Measurements from ENCODE around the gene ELMO1. TPM values are rescaled to one million over a fixed set of nuclear protein-coding genes. Genes with fewer than 3 reads are reported as not detected.

Gene ELMO1
- total and polyA plus RNA-seq, 2 of the 13 experiments (the other 11 are each of a cell fraction or from before 2014, with no cell fraction given) = 0.11 to 0.17 TPM

DNA sequence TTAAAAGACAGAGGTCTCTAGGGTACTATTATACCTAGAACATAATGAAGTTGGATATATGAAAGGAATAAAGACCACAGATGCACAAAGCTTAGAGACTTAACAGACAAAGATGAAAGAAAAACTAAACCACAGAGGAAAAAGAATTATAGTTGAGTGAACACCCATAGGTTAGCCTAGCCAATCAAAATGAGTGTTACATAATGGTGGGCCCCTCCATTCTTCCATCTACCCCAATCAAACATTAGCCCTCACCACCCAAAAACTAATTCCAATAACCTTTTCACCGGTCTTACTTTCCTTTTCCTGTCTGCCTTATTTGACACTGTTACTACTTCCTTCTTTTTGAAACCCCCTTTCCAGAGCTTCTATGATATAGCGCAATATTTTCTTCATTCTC, 130.1 kb downstream of the ELMO1 start (continued):
- TF ChIP-seq GABPA (IDR thresholded peaks at IDR 0.05; ENCODE audit: low read depth, low read length) (no peak), GABPA (CRISPR knock-in tag; IDR thresholded peaks at IDR 0.05; ENCODE audit: low read depth) (no peak), ERF (CRISPR knock-in tag; IDR thresholded peaks at IDR 0.05) (no peak), ZNF841 (CRISPR knock-in tag; IDR thresholded peaks at IDR 0.05; ENCODE audit: borderline replicate concordance) (no peak), ZNF484 (CRISPR knock-in tag; IDR thresholded peaks at IDR 0.05; ENCODE audit: borderline replicate concordance, low read depth) (no peak)

DNA sequence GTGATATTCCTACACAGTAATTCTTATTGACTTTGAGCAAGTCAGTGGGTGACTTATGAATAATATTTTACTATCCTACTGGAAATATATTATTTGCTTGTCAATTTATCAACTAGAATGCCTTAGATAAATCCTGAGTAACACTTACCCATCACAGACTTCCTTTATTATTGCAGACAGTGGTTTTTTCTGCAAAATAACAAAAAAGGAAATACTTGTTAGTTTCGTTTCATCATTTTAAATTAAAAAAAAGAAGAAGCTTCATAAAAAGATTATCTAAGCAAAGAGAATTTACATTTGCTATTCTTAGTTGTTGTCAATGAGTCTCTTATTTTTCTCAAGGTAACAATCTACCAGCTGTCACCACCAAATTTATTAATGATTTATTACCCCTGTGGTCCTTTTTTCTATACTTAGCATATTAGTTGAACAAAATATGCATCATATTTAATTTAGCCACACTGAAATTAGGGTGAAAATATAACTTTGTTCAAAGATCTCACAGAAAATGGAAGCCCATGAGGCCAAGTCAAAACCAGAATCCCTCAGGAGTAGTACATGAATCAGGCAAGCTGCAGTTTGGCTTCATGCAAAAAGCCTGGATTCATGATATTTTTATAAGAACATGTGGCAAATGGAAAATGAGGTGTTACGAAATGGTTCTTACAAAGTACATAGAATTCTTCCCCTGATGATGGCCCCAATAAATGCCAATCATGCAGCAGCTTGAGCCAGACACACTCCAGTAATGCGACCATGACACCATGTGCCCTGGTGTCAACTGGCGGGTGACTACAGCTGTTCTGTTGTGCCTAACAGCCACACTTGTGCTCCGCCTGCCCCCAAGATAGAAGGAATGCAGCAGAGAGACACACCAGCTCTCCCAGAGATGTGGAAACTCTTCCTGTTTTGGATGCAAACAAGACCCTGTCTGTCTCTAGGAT, 132.6 kb downstream of the ELMO1 start:
- Histone ChIP-seq H3K4me1 (ENCODE audit: insufficient read depth, low read length) (no peaks in the 10 kb centered on the region), H4K20me1 (ENCODE audit: insufficient read depth, low read length) (no peaks in the 10 kb centered on the region), H3K27me3 (ENCODE audit: control insufficient read depth in 1 of 2, insufficient read depth in 2 of 2, low read length in 2 of 2) (no peaks in the 10 kb centered on the region), H3K9ac (ENCODE audit: insufficient read depth, low read depth, low read length) (no peak overlapping the region), H3K79me2 (ENCODE audit: insufficient read depth, low read length) (no peaks in the 10 kb centered on the region), H3K4me3 (replicated peaks in 1 of 3; ENCODE audit: insufficient read depth in 1 of 3, low read depth in 2 of 3, low read length in 3 of 3) (no peak overlapping the region), H3K9me3 (ENCODE audit: low read length) (no peaks in the 10 kb centered on the region), H2AFZ (ENCODE audit: low read length) (no peak overlapping the region), H3K36me3 (replicated peaks in 1 of 2; ENCODE audit: control insufficient read depth in 1 of 2, insufficient read depth in 2 of 2, low read length in 2 of 2) (no peaks in the 10 kb centered on the region), H3K27ac (ENCODE audit: extremely low read length, insufficient read depth, low read length) (no peak overlapping the region), H3K4me2 (ENCODE audit: low read depth, low read length) (no peak overlapping the region)
- ChIA-PET CTCF (ENCODE audit: low intra/inter-chr PET ratio, low total read pairs) (no interaction called here), POLR2A (no interaction called here)
- no TSS peak for BruUV-seq (replicated peaks)
- intact Hi-C loops (cut with micrococcal nuclease; ENCODE audit: unreplicated experiment) = no loop called here
- ATAC-seq (no peak), DNase-seq (ENCODE audit: low spot score) (no peak), FAIRE-seq (no peak)
- WGBS (ENCODE audit: low lambda C conversion rate) = 12% methylated on average over 5 of the region's 5 CpGs
- in situ Hi-C loops (cut with HindIII; ENCODE audit: extremely low pct_ligation_motif_present, low pct_unique_long_range_greater_than_20kb) = no loop called here
- TF ChIP-seq, protein P1, sequence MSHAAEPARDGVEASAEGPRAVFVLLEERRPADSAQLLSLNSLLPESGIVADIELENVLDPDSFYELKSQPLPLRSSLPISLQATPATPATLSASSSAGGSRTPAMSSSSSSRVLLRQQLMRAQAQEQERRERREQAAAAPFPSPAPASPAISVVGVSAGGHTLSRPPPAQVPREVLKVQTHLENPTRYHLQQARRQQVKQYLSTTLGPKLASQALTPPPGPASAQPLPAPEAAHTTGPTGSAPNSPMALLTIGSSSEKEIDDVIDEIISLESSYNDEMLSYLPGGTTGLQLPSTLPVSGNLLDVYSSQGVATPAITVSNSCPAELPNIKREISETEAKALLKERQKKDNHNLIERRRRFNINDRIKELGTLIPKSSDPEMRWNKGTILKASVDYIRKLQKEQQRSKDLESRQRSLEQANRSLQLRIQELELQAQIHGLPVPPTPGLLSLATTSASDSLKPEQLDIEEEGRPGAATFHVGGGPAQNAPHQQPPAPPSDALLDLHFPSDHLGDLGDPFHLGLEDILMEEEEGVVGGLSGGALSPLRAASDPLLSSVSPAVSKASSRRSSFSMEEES (CRISPR knock-in tag; IDR thresholded peaks at IDR 0.05) = no peak
- TF ChIP-seq, protein P2, sequence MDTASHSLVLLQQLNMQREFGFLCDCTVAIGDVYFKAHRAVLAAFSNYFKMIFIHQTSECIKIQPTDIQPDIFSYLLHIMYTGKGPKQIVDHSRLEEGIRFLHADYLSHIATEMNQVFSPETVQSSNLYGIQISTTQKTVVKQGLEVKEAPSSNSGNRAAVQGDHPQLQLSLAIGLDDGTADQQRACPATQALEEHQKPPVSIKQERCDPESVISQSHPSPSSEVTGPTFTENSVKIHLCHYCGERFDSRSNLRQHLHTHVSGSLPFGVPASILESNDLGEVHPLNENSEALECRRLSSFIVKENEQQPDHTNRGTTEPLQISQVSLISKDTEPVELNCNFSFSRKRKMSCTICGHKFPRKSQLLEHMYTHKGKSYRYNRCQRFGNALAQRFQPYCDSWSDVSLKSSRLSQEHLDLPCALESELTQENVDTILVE (CRISPR knock-in tag; IDR thresholded peaks at IDR 0.05) = no peak
- no peak for TF ChIP-seq REL (CRISPR knock-in tag; conservative IDR thresholded peaks at IDR 0.05)
- TF ChIP-seq YEATS4 (CRISPR knock-in tag; IDR thresholded peaks at IDR 0.05; ENCODE audit: borderline replicate concordance) = no peak
- TF ChIP-seq NR1H2 (CRISPR knock-in tag; IDR thresholded peaks at IDR 0.05; ENCODE audit: borderline replicate concordance, low read depth) = no peak
- no peak for TF ChIP-seq ZNF747 (CRISPR knock-in tag; IDR thresholded peaks at IDR 0.05; ENCODE audit: borderline replicate concordance)
- TF ChIP-seq CBX1 (IDR thresholded peaks at IDR 0.05; ENCODE audit: low read depth) = no peak
- TF ChIP-seq ZFP41 (CRISPR knock-in tag; IDR thresholded peaks at IDR 0.05; ENCODE audit: borderline replicate concordance) = no peak
- TF ChIP-seq SOX6 (IDR thresholded peaks at IDR 0.05) = no peak
- no peak for TF ChIP-seq SOX6 (CRISPR knock-in tag; IDR thresholded peaks at IDR 0.05)
- TF ChIP-seq NCOA1 (CRISPR knock-in tag; IDR thresholded peaks at IDR 0.05) = no peak
- no peak for TF ChIP-seq ZNF136 (CRISPR knock-in tag; IDR thresholded peaks at IDR 0.05; ENCODE audit: low read depth)
- TF ChIP-seq ZHX1 (CRISPR knock-in tag; IDR thresholded peaks at IDR 0.05; ENCODE audit: low read depth) = no peak
- TF ChIP-seq ZNF543 (CRISPR knock-in tag; IDR thresholded peaks at IDR 0.05) = no peak

All from HepG2 (cell line).